ENCODE measurements around the gene SIGLECL1.
"Not testable (repeated sequence)": the region's sequence is repeated elsewhere in the genome, so short reads cannot be mapped to it uniquely, and the experiment has no call there.

SIGLECL1 gene

GRCh38 chr19:51250786-51251467, at the start of gene SIGLECL1:
TSS of gene SIGLECL1 (plus strand) at chr19:51251080. CDS start at chr19:51264073, 12,993 bp downstream.
- DNase-seq (ENCODE audit: low read depth), result no peak

- no peak for DNase-seq (ENCODE audit: low read depth)
Observed at GRCh38 chr19:51201712-51202111, 49.2 kb upstream of the SIGLECL1 start.

GRCh38 chr19:51203916-51204315, 47.0 kb upstream of the SIGLECL1 start:
- DNase-seq (ENCODE audit: low read depth), result no peak

GRCh38 chr19:51204321-51204720, 46.6 kb upstream of the SIGLECL1 start:
- DNase-seq (ENCODE audit: low read depth), result no peak

GRCh38 chr19:51207747-51208146, 43.1 kb upstream of the SIGLECL1 start:
- DNase-seq (ENCODE audit: low read depth), result no peak

GRCh38 chr19:51210191-51210784, 40.6 kb upstream of the SIGLECL1 start:
- DNase-seq (ENCODE audit: low read depth), result no peak

GRCh38 chr19:51210874-51211361, 40.0 kb upstream of the SIGLECL1 start:
- DNase-seq (ENCODE audit: low read depth), result not testable (repeated sequence)

- DNase-seq (ENCODE audit: low read depth), result no peak
Observed at GRCh38 chr19:51211833-51212232, 39.0 kb upstream of the SIGLECL1 start.

GRCh38 chr19:51219307-51219706, 31.6 kb upstream of the SIGLECL1 start:
- DNase-seq (ENCODE audit: low read depth), result no peak

GRCh38 chr19:51219971-51220370, 30.9 kb upstream of the SIGLECL1 start:
- DNase-seq (ENCODE audit: low read depth), result no peak

- DNase-seq (ENCODE audit: low read depth), result no peak
Observed at GRCh38 chr19:51220996-51221395, 29.9 kb upstream of the SIGLECL1 start.

GRCh38 chr19:51224163-51224641, 26.7 kb upstream of the SIGLECL1 start:
- no peak for DNase-seq (ENCODE audit: low read depth)

- DNase-seq (ENCODE audit: low read depth), result not testable (repeated sequence)
Observed at GRCh38 chr19:51224898-51225393, 25.9 kb upstream of the SIGLECL1 start, which contains the start of gene CD33. TSS of gene CD33 (plus strand) at chr19:51225080. CDS start at chr19:51225119, 39 bp downstream.

- DNase-seq (ENCODE audit: low read depth), result no peak
Observed at GRCh38 chr19:51226067-51226466, 24.8 kb upstream of the SIGLECL1 start.

- DNase-seq (ENCODE audit: low read depth), result no peak
Observed at GRCh38 chr19:51227326-51227725, 23.6 kb upstream of the SIGLECL1 start.

- DNase-seq (ENCODE audit: low read depth), result no peak
Observed at GRCh38 chr19:51227966-51228365, 22.9 kb upstream of the SIGLECL1 start.

GRCh38 chr19:51240866-51241265, 10.0 kb upstream of the SIGLECL1 start:
- DNase-seq (ENCODE audit: low read depth), result no peak

- DNase-seq (ENCODE audit: low read depth), result no peak
Observed at GRCh38 chr19:51242881-51243630, 7.8 kb upstream of the SIGLECL1 start.

GRCh38 chr19:51246164-51246552, 4.7 kb upstream of the SIGLECL1 start:
- DNase-seq (ENCODE audit: low read depth), result no peak

GRCh38 chr19:51247972-51248590, 2.8 kb upstream of the SIGLECL1 start:
- no peak for DNase-seq (ENCODE audit: low read depth)

GRCh38 chr19:51251468-51251820, 564 bp downstream of the SIGLECL1 start:
- DNase-seq (ENCODE audit: low read depth), result no peak

Measured in activated T-helper 1 cell treated with Interleukin-2 at 50 U/mL for 16 hours (primary cell).